H9 (cell line): ENCODE data around the gene EVI2A. TPM values are rescaled to one million over a fixed set of nuclear protein-coding genes. Genes with fewer than 3 reads are reported as not detected.

Source experiments
- DNase-seq: peaks from one replicate; pipeline ENCODE4 v3.0.0-alpha.2; 2017
- H2AFZ ChIP-seq: one replicate; pipeline ENCODE4 v1.6.1; 2013; ENCODE audit warnings: mild to moderate bottlenecking, low read length, control low read depth, moderate library complexity
- H2AK5ac ChIP-seq: 2 replicates; pipeline ENCODE4 v1.6.1; 2013; ENCODE audit warnings: low read length, control low read depth, mixed read lengths; ENCODE audit not compliant: insufficient read length
- H2BK120ac ChIP-seq: one replicate; pipeline ENCODE4 v1.6.1; 2013; ENCODE audit warnings: low read depth, mild to moderate bottlenecking, low read length, control low read depth, inconsistent platforms; ENCODE audit not compliant: poor library complexity, severe bottlenecking
- H2BK12ac ChIP-seq: 2 replicates; pipeline ENCODE4 v1.6.1; 2013; ENCODE audit warnings: low read length, control low read depth, mixed read lengths, low read depth; ENCODE audit not compliant: insufficient read length
- H2BK15ac ChIP-seq: 2 replicates; pipeline ENCODE4 v1.6.1; 2013; ENCODE audit warnings: low read depth, low read length, control low read depth
- H2BK20ac ChIP-seq: one replicate; pipeline ENCODE4 v1.6.1; 2013; ENCODE audit warnings: low read depth, mild to moderate bottlenecking, low read length, control low read depth, inconsistent platforms; ENCODE audit not compliant: poor library complexity, severe bottlenecking
- H2BK5ac ChIP-seq: 2 replicates; pipeline ENCODE4 v1.6.1; 2013; ENCODE audit warnings: low read length, control low read depth, mixed read lengths; ENCODE audit not compliant: insufficient read length
- H3K14ac ChIP-seq: 2 replicates; pipeline ENCODE4 v1.6.1; 2013; ENCODE audit warnings: low read length, control low read depth; ENCODE audit not compliant: insufficient read depth
- H3K18ac ChIP-seq: 2 replicates; pipeline ENCODE4 v1.6.1; 2013; ENCODE audit warnings: low read depth, mild to moderate bottlenecking, mixed read lengths, low read length, control low read depth; ENCODE audit not compliant: insufficient read length
- H3K23ac ChIP-seq: 2 replicates; pipeline ENCODE4 v1.6.1; 2013; ENCODE audit warnings: low read length, control low read depth, mixed read lengths, low read depth; ENCODE audit not compliant: insufficient read length
- H3K23me2 ChIP-seq: 2 replicates; pipeline ENCODE4 v1.6.1; 2013; ENCODE audit warnings: low read depth, mild to moderate bottlenecking, mixed read lengths, low read length, control low read depth; ENCODE audit not compliant: insufficient read length, poor library complexity, severe bottlenecking
- H3K27ac ChIP-seq: 2 replicates; pipeline ENCODE4 v1.5.1; 2013; ENCODE audit warnings: low read length, control low read depth, mixed read lengths, low read depth; ENCODE audit not compliant: insufficient read length
- H3K27me3 ChIP-seq: 2 replicates; pipeline ENCODE4 v1.6.1; 2013; ENCODE audit warnings: low read length, control low read depth, inconsistent platforms; ENCODE audit not compliant: insufficient read depth
- H3K4ac ChIP-seq: 2 replicates; pipeline ENCODE4 v1.6.1; 2013; ENCODE audit warnings: low read depth, mild to moderate bottlenecking, control low read depth, inconsistent platforms, low read length, moderate library complexity
- H3K4me1 ChIP-seq: 2 replicates; pipeline ENCODE4 v1.6.1; 2013; ENCODE audit warnings: low read length, control low read depth, inconsistent platforms; ENCODE audit not compliant: insufficient read depth
- H3K4me2 ChIP-seq: 2 replicates; pipeline ENCODE4 v1.6.1; 2013; ENCODE audit warnings: low read length, control low read depth, mixed read lengths; ENCODE audit not compliant: insufficient read length, insufficient read depth
- H3K56ac ChIP-seq: 2 replicates; pipeline ENCODE4 v1.6.1; 2013; ENCODE audit warnings: low read depth, mild to moderate bottlenecking, mixed read lengths, low read length, control low read depth; ENCODE audit not compliant: insufficient read length
- H3K79me1 ChIP-seq: 2 replicates; pipeline ENCODE4 v1.6.1; 2013; ENCODE audit warnings: low read depth, mild to moderate bottlenecking, moderate library complexity, low read length, control low read depth, inconsistent platforms; ENCODE audit not compliant: insufficient read depth, poor library complexity, severe bottlenecking
- H3K79me2 ChIP-seq: 2 replicates; pipeline ENCODE4 v1.6.1; 2013; ENCODE audit warnings: low read length, control low read depth, inconsistent platforms; ENCODE audit not compliant: insufficient read depth
- H3K9ac ChIP-seq: 2 replicates; pipeline ENCODE4 v1.6.1; 2013; ENCODE audit warnings: low read length, control low read depth, mixed read lengths; ENCODE audit not compliant: insufficient read length; ENCODE audit errors: extremely low read depth
- H3K9me3 ChIP-seq: one replicate; pipeline ENCODE4 v1.6.1; 2013; ENCODE audit warnings: low read depth, low read length, inconsistent platforms; ENCODE audit not compliant: control insufficient read depth
- H3T11ph ChIP-seq: one replicate; pipeline ENCODE4 v1.6.1; 2013; ENCODE audit warnings: mild to moderate bottlenecking, low read length, control low read depth, inconsistent platforms
- H4K20me1 ChIP-seq: one replicate; pipeline ENCODE4 v1.6.1; 2013; ENCODE audit not compliant: control insufficient read depth, insufficient read length, insufficient read depth
- H4K5ac ChIP-seq: 2 replicates; pipeline ENCODE4 v1.6.1; 2013; ENCODE audit warnings: low read depth, mild to moderate bottlenecking, mixed read lengths, low read length, control low read depth; ENCODE audit not compliant: insufficient read length
- H4K8ac ChIP-seq: replicated peaks from 2 replicates; pipeline ENCODE4 v1.6.1; 2013; ENCODE audit warnings: low read length, control low read depth, mixed read lengths, low read depth; ENCODE audit not compliant: insufficient read length
- H4K91ac ChIP-seq: 2 replicates; pipeline ENCODE4 v1.6.1; 2013; ENCODE audit warnings: low read depth, mild to moderate bottlenecking, moderate library complexity, mixed read lengths, low read length, control low read depth; ENCODE audit not compliant: insufficient read length
- H3K27ac Mint-ChIP-seq, 3 experiments: 2 replicates in 2 of 3; 3 replicates in 1 of 3; pipeline ENCODE4 v1.8.0; 2020 to 2021; ENCODE audit warnings: mixed read lengths in 3 of 3, mild to moderate bottlenecking in 1 of 3, moderate library complexity in 1 of 3
- H3K27me3 Mint-ChIP-seq: 2 replicates; pipeline ENCODE4 v1.8.0; 2021; ENCODE audit warnings: low read depth, mild to moderate bottlenecking, moderate library complexity, mixed read lengths
- H3K36me3 Mint-ChIP-seq, 3 experiments: 2 replicates in 2 of 3; 3 replicates in 1 of 3; pipeline ENCODE4 v1.8.0; 2020 to 2021; ENCODE audit warnings: low read depth in 3 of 3, mixed read lengths in 3 of 3; ENCODE audit not compliant: insufficient read depth in 1 of 3
- H3K4me1 Mint-ChIP-seq, 2 experiments: 2 replicates each; pipeline ENCODE4 v1.8.0; 2020; ENCODE audit warnings: mixed read lengths in 2 of 2
- H3K4me3 Mint-ChIP-seq, 2 experiments: 2 replicates in 1 of 2; 3 replicates in 1 of 2; pipeline ENCODE4 v1.8.0; 2020 to 2021; ENCODE audit warnings: mild to moderate bottlenecking in 2 of 2, mixed read lengths in 2 of 2, moderate library complexity in 1 of 2
- H3K9me3 Mint-ChIP-seq, 2 experiments: 2 replicates in 1 of 2; 3 replicates in 1 of 2; pipeline ENCODE4 v1.8.0; 2020; ENCODE audit warnings: mild to moderate bottlenecking in 2 of 2, mixed read lengths in 2 of 2, moderate library complexity in 1 of 2
- WGBS: extraction: QIAGEN DNeasy Blood & Tissue Kit; methylation state at CpG from one replicate; pipeline ENCODE4 v1.1.7; 2013; ENCODE audit warnings: missing lambda C conversion rate, low lambda C conversion rate, mixed read lengths; ENCODE audit not compliant: insufficient read length; ENCODE audit errors: extremely low coverage; 5-methylcytosine and 5-hydroxymethylcytosine counted together
- total RNA-seq: library from RNA; stranded (reverse); gene quantifications from 2 replicates; pipeline ENCODE4 v1.2.1, GENCODE V29; 2021
- TF ChIP-seq, protein P1 (sequence below): fragments of 200-600 bp; sonication (generic); conservative IDR thresholded peaks from 3 replicates; pipeline ENCODE4 v1.8.0; 2021; ENCODE audit warnings: antibody characterized with exemption, mild to moderate bottlenecking

EVI2A gene
- total RNA-seq, 1 experiment from 2014 or later, result not detected

DNA sequence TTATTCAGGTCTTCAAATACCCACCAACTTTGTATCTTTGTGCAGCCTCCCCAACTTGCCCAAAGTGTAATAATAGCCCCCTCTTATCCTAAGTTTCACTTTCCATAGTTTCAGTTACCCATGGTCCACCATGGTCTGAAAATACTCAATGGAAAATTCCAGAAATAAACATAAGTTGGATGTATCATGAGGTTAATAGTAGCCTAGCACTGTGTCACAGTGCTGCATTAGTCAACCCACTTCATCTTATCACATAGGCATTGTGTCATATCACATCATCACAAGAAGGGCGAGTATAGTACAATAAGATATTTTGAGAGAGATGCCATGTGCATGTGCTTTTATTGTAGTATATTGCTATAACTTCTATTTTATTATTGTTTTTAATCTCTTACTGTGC, 46.3 kb downstream of the EVI2A start:
- H4K5ac ChIP-seq, result no peak overlapping the region
- no peaks in the 10 kb centered on the region for H3K27me3 ChIP-seq
- H3K27me3 Mint-ChIP-seq, result no peaks in the 10 kb centered on the region
- no peak overlapping the region for H3K4me2 ChIP-seq
- no CpG with 5 or more reads among the region's 1 CpG for WGBS
- no peaks in the 10 kb centered on the region for H3K79me2 ChIP-seq
- H3K4me1 Mint-ChIP-seq, result peaks cover 7 to 10% of the 10 kb centered on the region in 2 experiments
- DNase-seq, result no peak
- no peaks in the 10 kb centered on the region for H3K79me1 ChIP-seq
- H3K23me2 ChIP-seq, result no peaks in the 10 kb centered on the region
- H3K4ac ChIP-seq, result no peak overlapping the region
- no peak overlapping the region for H3K27ac ChIP-seq
- no peak overlapping the region for H3K23ac ChIP-seq
- H2AFZ ChIP-seq, result no peak overlapping the region
- peaks cover 0 to 21% (median 11%) of the 10 kb centered on the region in 3 experiments; a peak in 3 of 7 replicates for H3K36me3 Mint-ChIP-seq
- H3K18ac ChIP-seq, result no peak overlapping the region
- H3T11ph ChIP-seq, result no peak overlapping the region
- H3K9me3 Mint-ChIP-seq, result no peaks in the 10 kb centered on the region
- no peak overlapping the region for H4K8ac ChIP-seq
- H3K56ac ChIP-seq, result no peak overlapping the region
- no peak overlapping the region for H3K14ac ChIP-seq
- no peaks in the 10 kb centered on the region for H3K9me3 ChIP-seq
- no peak overlapping the region for H2BK5ac ChIP-seq
- H4K20me1 ChIP-seq, result no peaks in the 10 kb centered on the region
- H3K4me3 Mint-ChIP-seq, result no peak overlapping the region
- no peak overlapping the region for H2BK120ac ChIP-seq
- H3K9ac ChIP-seq, result no peak overlapping the region
- H2BK12ac ChIP-seq, result no peak overlapping the region
- TF ChIP-seq, protein P1, sequence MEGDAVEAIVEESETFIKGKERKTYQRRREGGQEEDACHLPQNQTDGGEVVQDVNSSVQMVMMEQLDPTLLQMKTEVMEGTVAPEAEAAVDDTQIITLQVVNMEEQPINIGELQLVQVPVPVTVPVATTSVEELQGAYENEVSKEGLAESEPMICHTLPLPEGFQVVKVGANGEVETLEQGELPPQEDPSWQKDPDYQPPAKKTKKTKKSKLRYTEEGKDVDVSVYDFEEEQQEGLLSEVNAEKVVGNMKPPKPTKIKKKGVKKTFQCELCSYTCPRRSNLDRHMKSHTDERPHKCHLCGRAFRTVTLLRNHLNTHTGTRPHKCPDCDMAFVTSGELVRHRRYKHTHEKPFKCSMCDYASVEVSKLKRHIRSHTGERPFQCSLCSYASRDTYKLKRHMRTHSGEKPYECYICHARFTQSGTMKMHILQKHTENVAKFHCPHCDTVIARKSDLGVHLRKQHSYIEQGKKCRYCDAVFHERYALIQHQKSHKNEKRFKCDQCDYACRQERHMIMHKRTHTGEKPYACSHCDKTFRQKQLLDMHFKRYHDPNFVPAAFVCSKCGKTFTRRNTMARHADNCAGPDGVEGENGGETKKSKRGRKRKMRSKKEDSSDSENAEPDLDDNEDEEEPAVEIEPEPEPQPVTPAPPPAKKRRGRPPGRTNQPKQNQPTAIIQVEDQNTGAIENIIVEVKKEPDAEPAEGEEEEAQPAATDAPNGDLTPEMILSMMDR, result no peak
- H4K91ac ChIP-seq, result no peak overlapping the region
- no peak overlapping the region for H3K27ac Mint-ChIP-seq
- no peak overlapping the region for H2AK5ac ChIP-seq
- H2BK20ac ChIP-seq, result no peak overlapping the region
- no peaks in the 10 kb centered on the region; the same call in 1 of the 2 replicates for H3K4me1 ChIP-seq
- H2BK15ac ChIP-seq, result no peak overlapping the region
